Activated CD8-positive, alpha-beta T cell treated with anti-CD3 and anti-CD28 coated beads for 36 hours (primary cell): ENCODE measurements around the gene NPHS2. TPM values are rescaled to one million over a fixed set of nuclear protein-coding genes. Genes with fewer than 3 reads are reported as not detected.
"Not testable (repeated sequence)": the region's sequence is repeated elsewhere in the genome, so short reads cannot be mapped to it uniquely, and the experiment has no call there.

Experiments
- ATAC-seq: fragments of 200-7000 bp; cut with Tn5 transposase; one replicate; pipeline ENCODE4 v1.10.0; 2021; ENCODE audit warnings: mild to moderate bottlenecking, moderate library complexity
- CTCF ChIA-PET: fragments of 350-600 bp; sonication (Branson Sonifier 250); formaldehyde crosslinking; loops from one replicate; lab custom pipeline; 2021; ENCODE audit warnings: antibody characterized with exemption; lab: Charles Lee
- POLR2A ChIA-PET: fragments of 350-600 bp; sonication (Branson Sonifier 250); formaldehyde crosslinking; loops from one replicate; lab custom pipeline; 2021; ENCODE audit warnings: antibody characterized with exemption; lab: Charles Lee
- DNase-seq: peaks from one replicate; pipeline ENCODE4 v3.0.0-alpha.2; 2020
- H3K27ac Mint-ChIP-seq: one replicate; pipeline ENCODE4 v1.8.0; 2021; ENCODE audit warnings: mild to moderate bottlenecking, mixed read lengths
- H3K27me3 Mint-ChIP-seq: one replicate; pipeline ENCODE4 v1.8.0; 2021; ENCODE audit warnings: mixed read lengths
- H3K36me3 Mint-ChIP-seq: one replicate; pipeline ENCODE4 v1.8.0; 2021; ENCODE audit warnings: low read depth, mixed read lengths
- H3K4me1 Mint-ChIP-seq: one replicate; pipeline ENCODE4 v1.8.0; 2021; ENCODE audit warnings: low read depth, mixed read lengths
- H3K4me3 Mint-ChIP-seq: one replicate; pipeline ENCODE4 v1.8.0; 2021; ENCODE audit warnings: mild to moderate bottlenecking, moderate library complexity, mixed read lengths
- H3K9me3 Mint-ChIP-seq: one replicate; pipeline ENCODE4 v1.8.0; 2021; ENCODE audit warnings: mixed read lengths
- CTCF ChIP-seq: fragments of 200-600 bp; IDR thresholded peaks from one replicate; pipeline ENCODE4 v1.8.0; 2022; ENCODE audit warnings: antibody characterized with exemption, mild to moderate bottlenecking
- intact Hi-C: fragments of 100-400 bp; cut with micrococcal nuclease; formaldehyde crosslinking; loops from one replicate; pipeline ENCODE4 v1.10.0; 2022
- total RNA-seq, 2 experiments: library from RNA; stranded (reverse); gene quantifications; one replicate each; pipeline ENCODE4 v1.2.3, GENCODE V29; 2021

NPHS2 gene
- total RNA-seq, 2 experiments from 2014 or later, result not detected

- Mint-ChIP-seq H3K4me3 (no peak overlapping the region), H3K9me3 (no peaks in the 10 kb centered on the region), H3K4me1 (no peaks in the 10 kb centered on the region), H3K27me3 (peaks cover 1% of the 10 kb centered on the region), H3K36me3 (no peaks in the 10 kb centered on the region), H3K27ac (no peak overlapping the region)
- DNase-seq, result no peak
- ChIA-PET CTCF (no interaction called here), POLR2A (no interaction called here)
- intact Hi-C loops, result no loop called here
- ATAC-seq, result no peak
- TF ChIP-seq CTCF, result no peak
These were observed 30.4 kb downstream of the NPHS2 start for GRCh38 chr1:179545321-179545720.

- POLR2A ChIA-PET, result no interaction called here
- CTCF ChIA-PET, result no interaction called here
- Mint-ChIP-seq H3K4me1 (no peaks in the 10 kb centered on the region), H3K4me3 (no peak overlapping the region), H3K36me3 (no peaks in the 10 kb centered on the region), H3K27ac (no peak overlapping the region), H3K27me3 (no peaks in the 10 kb centered on the region), H3K9me3 (no peaks in the 10 kb centered on the region)
- intact Hi-C loops, result no loop called here
- ATAC-seq, result no peak
- no peak for DNase-seq
- TF ChIP-seq CTCF, result no peak
These were observed 34.0 kb downstream of the NPHS2 start for GRCh38 chr1:179541774-179542173.

- intact Hi-C loops, result no loop called here
- no peak for ATAC-seq
These were observed 45.4 kb downstream of the NPHS2 start for GRCh38 chr1:179530352-179530751.

GRCh38 chr1:179529482-179530195 lies 46.1 kb downstream of the NPHS2 start:
- POLR2A ChIA-PET, result no interaction called here

More at GRCh38 chr1:179530352-179530751, 45.4 kb downstream of the NPHS2 start:
- ChIA-PET CTCF (no interaction called here), POLR2A (no interaction called here)
- H3K36me3 Mint-ChIP-seq, result no peaks in the 10 kb centered on the region
- no peaks in the 10 kb centered on the region for H3K4me1 Mint-ChIP-seq
- peaks cover 4% of the 10 kb centered on the region for H3K27me3 Mint-ChIP-seq
- no peaks in the 10 kb centered on the region for H3K9me3 Mint-ChIP-seq
- H3K27ac Mint-ChIP-seq, result no peak overlapping the region
- no peak for TF ChIP-seq CTCF
- no peak for DNase-seq
- no peak overlapping the region for H3K4me3 Mint-ChIP-seq

GRCh38 chr1:179518544-179518943 lies 57.2 kb downstream of the NPHS2 start:
- DNase-seq, H3K36me3 Mint-ChIP-seq, H3K4me3 Mint-ChIP-seq, POLR2A ChIA-PET, ATAC-seq, H3K27ac Mint-ChIP-seq, CTCF ChIA-PET, H3K4me1 Mint-ChIP-seq, intact Hi-C loops, H3K9me3 Mint-ChIP-seq, H3K27me3 Mint-ChIP-seq: not testable (repeated sequence)

More at GRCh38 chr1:179529482-179530195, 46.1 kb downstream of the NPHS2 start:
- intact Hi-C loops, result no loop called here
- Mint-ChIP-seq H3K36me3 (no peaks in the 10 kb centered on the region), H3K4me3 (no peak overlapping the region), H3K4me1 (no peaks in the 10 kb centered on the region), H3K27me3 (peaks cover 7% of the 10 kb centered on the region), H3K27ac (no peak overlapping the region), H3K9me3 (no peaks in the 10 kb centered on the region)
- DNase-seq (no peak), ATAC-seq (no peak)
- TF ChIP-seq CTCF, result no peak
- CTCF ChIA-PET, result interaction anchor here (0.9 kb wide), 1 partner anchor 65 kb away, joined by 3 read pairs; no protein-coding TSS in a partner anchor
